GM12892 (cell line): ENCODE data around the gene TAMALIN.
A peak's percentile ranks its signal among the peaks of the same experiment; 100 is the strongest.

Source experiments
- DNase-seq: peaks from one replicate; pipeline ENCODE4 v3.0.0; 2011; ENCODE audit not compliant: insufficient read length
- FAIRE-seq: peaks from 2 replicates; lab custom pipeline; 2011; peaks lifted over from hg19 to GRCh38; lab: Jason Lieb, UNC
- POLR2A ChIP-seq: IDR thresholded peaks from 2 replicates; pipeline ENCODE4 v1.6.1; 2011; ENCODE audit warnings: low read depth, low read length, control low read depth
- POLR2AphosphoS5 ChIP-seq: IDR thresholded peaks from 2 replicates; pipeline ENCODE4 v1.6.1; 2011; ENCODE audit warnings: low read depth, low read length, control low read depth
- TAF1 ChIP-seq: IDR thresholded peaks from 2 replicates; pipeline ENCODE4 v1.6.1; 2011; ENCODE audit warnings: low read depth, mild to moderate bottlenecking, control low read depth, low read length, borderline replicate concordance

The TAMALIN gene

DNA sequence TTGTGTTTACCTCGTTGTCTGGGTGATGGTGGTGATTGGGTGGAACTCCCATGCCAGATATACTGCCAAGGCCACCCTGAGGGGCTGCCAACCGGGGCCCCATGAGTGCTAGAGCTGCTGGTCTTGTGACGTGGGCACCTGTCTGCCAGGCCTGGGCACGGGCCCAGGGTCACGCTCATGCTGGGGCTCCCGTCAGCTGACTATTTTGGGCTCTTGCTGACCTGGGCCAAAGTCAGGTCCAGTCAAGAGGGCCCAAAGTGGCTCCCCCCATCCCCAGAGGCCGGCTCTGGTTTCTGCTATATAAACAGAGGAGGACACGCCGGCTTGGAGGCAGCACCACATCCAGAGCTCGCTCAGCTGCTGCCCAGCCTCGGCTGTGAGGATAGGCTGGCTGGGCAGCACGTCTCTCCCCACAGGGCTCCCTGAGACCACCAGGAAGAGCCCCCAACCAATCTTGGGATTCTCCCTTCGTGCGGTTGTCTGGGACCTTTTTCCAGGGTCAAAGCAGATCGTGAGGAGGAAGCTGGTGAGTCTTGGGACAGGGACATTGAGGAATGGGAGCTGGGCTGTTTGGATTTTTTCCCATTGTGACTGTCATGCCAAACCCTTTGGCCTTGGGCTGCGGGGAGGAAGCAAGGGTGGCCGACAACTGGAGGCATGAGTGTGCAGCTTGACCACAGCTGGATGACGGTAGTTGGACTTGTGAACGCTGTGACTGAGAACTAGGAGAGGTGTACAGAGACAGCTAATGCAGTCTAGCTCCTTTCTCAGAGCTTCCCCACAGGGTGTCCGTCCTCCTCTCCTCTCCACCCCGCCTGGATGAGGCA lies 36.9 kb downstream of the TAMALIN start:
- DNase-seq (no peak), FAIRE-seq (no peak)
- no peak for TF ChIP-seq POLR2A

GRCh38 chr12:52044292-52044983 lies 37.7 kb downstream of the TAMALIN start:
- DNase-seq (no peak), FAIRE-seq (no peak)

DNA sequence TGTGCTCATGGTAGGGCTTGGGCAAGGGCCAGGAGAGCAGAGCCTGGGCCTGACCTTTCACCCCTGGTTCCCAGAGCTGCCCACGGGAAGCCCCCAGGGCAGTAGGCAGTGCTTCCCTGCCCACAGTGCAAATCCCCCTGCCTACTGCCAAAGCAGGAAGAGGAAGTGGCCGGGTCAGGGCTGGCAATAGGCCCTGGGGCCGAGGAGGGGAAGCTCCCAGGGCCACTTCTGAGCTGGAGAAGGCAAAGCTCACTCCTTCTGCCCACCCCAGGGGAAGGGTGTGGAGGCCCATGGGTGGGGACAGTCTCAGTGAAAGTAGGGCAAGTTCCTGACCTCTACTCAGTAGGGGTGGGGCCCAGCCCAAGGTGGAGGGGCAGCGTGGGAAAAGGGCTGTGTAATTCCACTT lies 39.1 kb downstream of the TAMALIN start:
- FAIRE-seq (no peak), DNase-seq (no peak)
- TF ChIP-seq POLR2AphosphoS5 = no peak
- no peak for TF ChIP-seq TAF1
- TF ChIP-seq POLR2A = no peak

More at GRCh38 chr12:52044292-52044983, 37.7 kb downstream of the TAMALIN start:
- TF ChIP-seq POLR2AphosphoS5 (no peak), TAF1 (no peak), POLR2A (no peak)

DNA sequence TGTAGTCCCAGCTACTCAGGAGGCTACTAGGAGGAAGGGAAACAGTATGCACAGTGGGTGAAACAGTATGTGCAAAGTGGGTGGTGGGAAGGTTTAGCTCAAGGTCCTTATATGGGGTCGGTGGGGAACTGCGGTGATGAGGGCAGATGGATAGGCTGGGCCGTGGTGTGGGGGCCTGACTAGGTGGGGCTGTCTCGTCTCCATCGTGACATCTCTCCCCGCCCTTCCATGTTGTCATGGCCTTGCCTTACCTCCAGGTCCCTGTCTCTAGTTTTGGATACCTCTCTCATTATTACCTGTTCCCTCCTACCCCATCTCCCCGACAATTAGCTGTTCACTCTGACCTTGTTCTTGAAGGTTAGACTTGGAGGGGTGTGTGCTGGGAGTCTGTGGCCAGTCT lies 40.1 kb downstream of the TAMALIN start:
- FAIRE-seq = no peak
- no peak for DNase-seq
- TF ChIP-seq POLR2A (no peak), TAF1 (no peak), POLR2AphosphoS5 (no peak)

DNA sequence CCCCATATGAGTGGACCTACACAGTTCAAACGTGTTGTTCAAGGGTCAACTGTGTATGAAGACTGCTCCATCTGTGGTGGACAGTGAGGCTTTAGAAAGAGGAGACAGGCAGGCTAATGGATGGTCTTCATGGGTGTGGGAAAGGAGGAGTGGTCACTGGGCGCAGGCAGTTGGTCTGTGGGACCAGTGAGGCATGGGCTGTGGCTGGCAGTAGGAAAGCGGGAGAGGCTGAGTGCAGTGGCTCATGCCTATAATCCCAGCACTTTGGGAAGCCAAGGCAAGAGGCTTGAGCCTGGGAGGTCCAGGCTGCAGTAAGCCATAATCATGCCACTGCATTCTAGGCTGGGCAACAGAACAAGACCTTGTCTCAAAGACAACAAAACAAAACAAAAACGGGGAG lies 42.5 kb downstream of the TAMALIN start:
- TF ChIP-seq POLR2AphosphoS5 (no peak), TAF1 (no peak), POLR2A (no peak)

DNA sequence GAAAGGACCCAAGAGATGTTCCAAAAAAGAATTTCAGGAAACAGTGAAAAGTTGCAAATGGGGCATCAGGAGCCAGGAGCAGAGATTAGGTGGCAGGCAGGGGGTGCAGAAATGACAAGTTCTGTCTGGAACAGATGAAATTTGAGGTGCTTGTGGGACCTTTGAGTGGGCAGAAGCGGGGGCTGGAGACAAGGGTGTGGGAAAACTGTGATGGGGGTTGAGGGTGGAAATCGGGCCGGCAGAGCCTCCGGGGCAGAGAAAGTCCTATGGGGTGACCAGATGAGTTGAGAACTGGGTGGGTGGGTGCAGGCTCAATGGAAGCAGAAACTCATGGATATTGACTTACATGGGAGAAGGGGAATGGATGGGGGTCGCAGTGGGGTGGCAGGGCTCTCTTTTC lies 42.9 kb downstream of the TAMALIN start:
- DNase-seq (no peak), FAIRE-seq (no peak)
- no peak for TF ChIP-seq POLR2A
- TF ChIP-seq POLR2AphosphoS5 = no peak
- no peak for TF ChIP-seq TAF1

More for the DNA sequence above, 42.5 kb downstream of the TAMALIN start:
- DNase-seq (no peak), FAIRE-seq (no peak)

- TF ChIP-seq POLR2AphosphoS5 = no peak
- no peak for TF ChIP-seq TAF1
- no peak for TF ChIP-seq POLR2A
- DNase-seq (no peak), FAIRE-seq (no peak)
These were observed 43.5 kb downstream of the TAMALIN start for GRCh38 chr12:52050116-52050757.

GRCh38 chr12:52050758-52051541 lies 44.2 kb downstream of the TAMALIN start, which contains the start of gene NR4A1:
NR4A1 (plus strand) TSS chr12:52051442; CDS start chr12:52054329, 2,887 bp downstream.
- peak; percentile 62; the same call in 1 of the 2 replicates for TF ChIP-seq POLR2A
- peak; percentile 47; the same call in 1 of the 2 replicates for TF ChIP-seq POLR2AphosphoS5
- no peak for TF ChIP-seq TAF1
- FAIRE-seq = peak; percentile 83
- peak; percentile 93 for DNase-seq

DNA sequence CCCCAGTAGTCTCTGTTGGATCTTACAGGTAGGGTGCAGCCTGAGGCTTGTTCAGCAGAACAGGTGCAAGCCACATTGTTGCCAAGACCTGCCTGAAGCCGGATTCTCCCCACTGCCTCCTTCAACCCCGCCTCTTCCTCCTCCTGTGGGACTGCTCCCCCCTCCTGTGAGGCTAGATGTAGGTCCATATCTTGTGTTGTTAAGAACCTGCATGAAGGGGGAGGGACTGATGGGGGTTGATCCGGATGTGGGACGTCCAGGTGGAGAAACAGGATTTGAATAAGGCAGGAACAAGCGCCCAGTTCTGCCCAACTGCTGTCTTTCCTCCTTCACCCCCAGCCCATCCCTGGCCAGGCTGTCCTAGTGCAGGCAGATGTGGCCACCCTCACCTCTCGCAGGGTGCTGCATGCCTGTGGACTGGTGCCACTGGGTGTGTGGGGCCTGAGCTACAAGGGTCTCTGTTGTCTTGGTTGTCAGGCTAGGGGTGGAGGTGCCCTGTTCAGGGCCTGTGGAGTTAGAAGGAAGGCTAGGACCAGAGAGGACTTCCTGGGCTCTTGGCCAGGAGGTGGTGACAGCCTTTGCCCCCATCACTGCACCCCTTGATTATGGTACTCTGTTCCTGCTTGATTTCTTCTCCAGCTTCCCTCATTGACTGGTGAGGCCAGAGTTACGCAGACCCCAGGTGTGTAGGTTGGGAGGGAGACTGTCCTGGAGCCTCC lies 45.9 kb downstream of the TAMALIN start:
- TF ChIP-seq POLR2A (no peak), POLR2AphosphoS5 (no peak), TAF1 (no peak)
- FAIRE-seq = peak; percentile 21
- DNase-seq = no peak

DNA sequence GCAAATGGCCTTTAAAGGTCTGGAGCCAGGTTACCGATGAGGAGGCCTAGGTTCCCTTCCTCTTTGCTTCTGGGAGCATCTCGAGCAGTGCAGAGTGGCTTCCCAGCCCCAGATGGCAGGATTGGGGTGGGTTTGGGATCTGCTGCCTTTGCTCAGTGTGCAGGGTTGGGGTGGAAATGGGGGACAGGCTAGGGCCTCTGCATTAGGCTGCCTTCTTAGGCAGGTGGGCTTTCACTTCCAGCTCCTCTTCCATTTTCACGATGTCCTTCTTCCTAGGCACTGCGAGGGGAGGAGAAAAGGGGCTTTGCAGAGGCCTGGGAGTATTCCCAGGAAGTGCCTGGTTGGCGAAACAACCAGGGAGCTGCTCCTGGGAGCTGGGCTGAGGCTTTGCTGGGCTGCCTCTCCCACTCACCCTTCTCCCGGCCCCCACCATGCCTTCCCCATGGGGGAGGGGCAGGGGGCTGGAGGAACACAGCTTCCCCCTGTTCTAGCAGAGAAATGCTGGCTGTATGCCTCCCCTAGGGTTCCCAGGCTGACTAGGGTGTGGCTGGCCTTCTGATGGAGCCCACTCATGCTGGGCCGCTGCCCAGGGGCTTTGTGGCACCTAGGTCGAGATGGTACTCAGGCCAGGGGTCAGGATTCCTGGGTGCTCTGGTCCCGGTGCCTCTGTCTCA lies 46.9 kb downstream of the TAMALIN start:
- FAIRE-seq (no peak), DNase-seq (no peak)
- no peak for TF ChIP-seq POLR2AphosphoS5

GRCh38 chr12:52054231-52054832 lies 47.6 kb downstream of the TAMALIN start:
- FAIRE-seq (no peak), DNase-seq (no peak)
- TF ChIP-seq TAF1 (no peak), POLR2A (no peak), POLR2AphosphoS5 (no peak)
